SU-DHL-6 (cell line): ENCODE data around the gene ZCCHC13.
"Not testable (repeated sequence)": the region's sequence is repeated elsewhere in the genome, so short reads cannot be mapped to it uniquely, and the experiment has no call there.

ENCODE experiments used
- H2AFZ ChIP-seq: fragments of 200-600 bp; sonication (generic); 2 replicates; pipeline ENCODE4 v1.6.1; 2014; ENCODE audit warnings: low read depth, mild to moderate bottlenecking, moderate library complexity, mixed read lengths, antibody characterized with exemption, low read length; ENCODE audit not compliant: severe bottlenecking
- H3F3A ChIP-seq: fragments of 200-600 bp; shearing (Covaris generic); 2 replicates; pipeline ENCODE4 v1.6.0; 2016; ENCODE audit warnings: antibody characterized with exemption, mild to moderate bottlenecking; ENCODE audit not compliant: insufficient read depth
- H3K27ac ChIP-seq: fragments of 200-600 bp; sonication (generic); 2 replicates; pipeline ENCODE4 v1.5.1; 2016; ENCODE audit warnings: low read depth, mild to moderate bottlenecking, low read length, moderate library complexity, mixed read lengths
- H3K27me3 ChIP-seq: fragments of 200-600 bp; sonication (generic), shearing (Covaris generic); 2 replicates; pipeline ENCODE4 v1.6.0; 2014; ENCODE audit warnings: mild to moderate bottlenecking, low read length
- H3K36me3 ChIP-seq: fragments of 200-600 bp; sonication (generic); 2 replicates; pipeline ENCODE4 v1.6.1; 2014; ENCODE audit warnings: mild to moderate bottlenecking, low read length, mixed read lengths
- H3K4me2 ChIP-seq: fragments of 300-600, 200-600 bp; shearing (Covaris generic), sonication (generic); 2 replicates; pipeline ENCODE4 v1.6.0; 2014; ENCODE audit warnings: low read length, low read depth, mild to moderate bottlenecking; ENCODE audit not compliant: poor library complexity, severe bottlenecking
- H3K4me3 ChIP-seq: fragments of 200-600 bp; sonication (generic); 2 replicates; pipeline ENCODE4 v1.5.1; 2014; ENCODE audit warnings: antibody characterized with exemption, low read length, mild to moderate bottlenecking, mixed read lengths; ENCODE audit not compliant: insufficient read depth, poor library complexity, severe bottlenecking
- H3K79me2 ChIP-seq: fragments of 200-600 bp; sonication (generic); 2 replicates; pipeline ENCODE4 v1.6.1; 2014; ENCODE audit warnings: mild to moderate bottlenecking, low read length, moderate library complexity; ENCODE audit not compliant: insufficient read depth
- H3K9ac ChIP-seq: fragments of 200-600 bp; sonication (generic); 2 replicates; pipeline ENCODE4 v1.7.0; 2014; ENCODE audit warnings: mild to moderate bottlenecking, low read length
- H3K9me2 ChIP-seq: fragments of 200-600 bp; sonication (generic); replicated peaks from 2 replicates; pipeline ENCODE4 v1.6.1; 2014; ENCODE audit warnings: low read length; ENCODE audit not compliant: insufficient read depth
- H3K9me3 ChIP-seq: fragments of 200-600 bp; sonication (generic); 2 replicates; pipeline ENCODE4 v1.6.1; 2014; ENCODE audit warnings: low read length, mixed read lengths; ENCODE audit not compliant: insufficient read depth
- H4K20me1 ChIP-seq: fragments of 200-600 bp; sonication (generic); 2 replicates; pipeline ENCODE4 v1.6.1; 2014; ENCODE audit warnings: low read depth, mild to moderate bottlenecking, antibody characterized with exemption, low read length, moderate library complexity, mixed read lengths
- CTCF ChIP-seq: fragments of 200-600 bp; sonication (generic); IDR thresholded peaks from one replicate; pipeline ENCODE4 v1.5.1; 2017; ENCODE audit warnings: antibody characterized with exemption, mild to moderate bottlenecking, low read length, moderate library complexity; ENCODE audit not compliant: insufficient read depth, poor library complexity, severe bottlenecking
- EZH2phosphoT487 ChIP-seq: fragments of 200-600 bp; sonication (generic), shearing (Covaris generic); conservative IDR thresholded peaks from 2 replicates; pipeline ENCODE4 v1.6.1; 2018; ENCODE audit warnings: mild to moderate bottlenecking, antibody characterized with exemption, low read length, moderate library complexity, mixed read lengths

Gene ZCCHC13

DNA sequence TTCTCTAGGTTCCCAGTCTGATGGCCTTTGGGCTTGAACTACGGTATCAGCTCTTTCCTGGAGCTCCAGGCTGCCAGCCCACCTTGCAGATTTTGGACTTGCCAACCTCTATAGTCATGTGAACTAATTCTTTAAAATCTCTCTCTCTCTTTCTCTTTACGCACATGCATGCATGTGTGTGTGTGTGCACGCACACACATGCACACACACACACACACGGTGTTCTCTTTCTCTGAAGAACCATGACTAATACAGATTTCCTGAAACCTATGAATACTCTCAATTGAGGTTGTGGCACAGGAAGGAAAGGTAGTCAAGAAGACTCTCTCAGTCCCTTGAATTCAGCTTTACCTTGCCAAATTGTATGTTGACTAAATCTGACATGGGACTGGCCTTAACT is 6.2 kb upstream of the ZCCHC13 start:
- Histone ChIP-seq H4K20me1 (no peaks in the 10 kb centered on the region), H3K4me2 (no peak overlapping the region), H3K36me3 (no peaks in the 10 kb centered on the region), H3K4me3 (no peak overlapping the region), H3F3A (no peaks in the 10 kb centered on the region), H3K9me2 (no peaks in the 10 kb centered on the region), H3K9ac (no peak overlapping the region), H3K27me3 (no peaks in the 10 kb centered on the region), H3K27ac (no peak overlapping the region), H2AFZ (no peak overlapping the region), H3K79me2 (no peaks in the 10 kb centered on the region), H3K9me3 (no peaks in the 10 kb centered on the region)
- no peak for TF ChIP-seq EZH2phosphoT487
- TF ChIP-seq CTCF: no peak

- TF ChIP-seq CTCF (no peak), EZH2phosphoT487 (no peak)
- no peak overlapping the region for H3K4me2 ChIP-seq
- no peak overlapping the region for H3K4me3 ChIP-seq
- H2AFZ ChIP-seq: no peak overlapping the region
- H3K27ac ChIP-seq: no peak overlapping the region
- H3K9me2 ChIP-seq: no peaks in the 10 kb centered on the region
- H3K27me3 ChIP-seq: no peaks in the 10 kb centered on the region
- no peaks in the 10 kb centered on the region for H4K20me1 ChIP-seq
- H3K79me2 ChIP-seq: no peaks in the 10 kb centered on the region
- H3K9me3 ChIP-seq: no peaks in the 10 kb centered on the region
- H3K36me3 ChIP-seq: no peaks in the 10 kb centered on the region
- H3F3A ChIP-seq: no peaks in the 10 kb centered on the region
- no peak overlapping the region for H3K9ac ChIP-seq
Observed at GRCh38 chrX:74300869-74301268, 3.1 kb upstream of the ZCCHC13 start.

- Histone ChIP-seq H3K9me2 (no peaks in the 10 kb centered on the region), H3F3A (no peaks in the 10 kb centered on the region), H3K36me3 (no peaks in the 10 kb centered on the region), H3K9me3 (no peaks in the 10 kb centered on the region), H3K9ac (no peak overlapping the region), H3K4me3 (no peak overlapping the region), H3K27me3 (no peaks in the 10 kb centered on the region), H4K20me1 (no peaks in the 10 kb centered on the region), H3K27ac (no peak overlapping the region), H3K4me2 (no peak overlapping the region), H3K79me2 (no peaks in the 10 kb centered on the region), H2AFZ (no peak overlapping the region)
- TF ChIP-seq EZH2phosphoT487 (no peak), CTCF (no peak)
Observed at GRCh38 chrX:74318672-74319071, 14.7 kb downstream of the ZCCHC13 start.

DNA sequence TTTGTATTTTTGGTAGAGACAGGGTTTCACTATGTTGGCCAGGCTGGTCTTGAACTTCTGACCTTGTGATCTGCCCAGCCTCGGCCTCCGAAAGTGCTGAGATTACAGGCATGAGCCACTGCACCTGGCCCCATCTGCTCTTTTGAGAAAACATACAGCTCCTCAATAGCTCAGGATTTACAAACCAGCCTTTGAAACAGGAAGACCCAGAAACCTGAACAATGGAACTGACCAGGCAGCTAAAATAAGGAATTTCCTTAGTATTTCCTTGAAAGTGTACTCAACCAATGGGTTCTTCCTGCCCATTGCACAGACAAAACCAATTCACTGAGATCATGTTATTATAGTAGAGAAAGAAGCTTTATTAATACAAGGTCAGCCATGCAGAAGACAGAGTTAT is 15.3 kb downstream of the ZCCHC13 start:
- H2AFZ ChIP-seq, H3K9me2 ChIP-seq, H3K27me3 ChIP-seq, H4K20me1 ChIP-seq, H3K4me2 ChIP-seq, H3K27ac ChIP-seq, H3K9me3 ChIP-seq, H3K4me3 ChIP-seq, H3K9ac ChIP-seq, H3K36me3 ChIP-seq, H3F3A ChIP-seq, H3K79me2 ChIP-seq: not testable (repeated sequence)
